ENCODE measurements around the gene NCBP2L. TPM values are rescaled to one million over a fixed set of nuclear protein-coding genes. Genes with fewer than 3 reads are reported as not detected.

Gene NCBP2L
- total and polyA plus RNA-seq, 2 of the 8 experiments (the other 6 are each of a cell fraction or from before 2014, with no cell fraction given), result not detected

- TF ChIP-seq MAX (IDR thresholded peaks at IDR 0.05) (no peak), BRCA1 (IDR thresholded peaks at IDR 0.05; ENCODE audit: low read depth, low read length) (no peak), ATF2 (IDR thresholded peaks at IDR 0.05; ENCODE audit: low read length) (no peak), CTCF (IDR thresholded peaks at IDR 0.05; ENCODE audit: control extremely low read depth in 1 of 3, insufficient read depth in 1 of 3, low read depth in 1 of 3, low read length in 3 of 3) (no peak), ATF3 (IDR thresholded peaks at IDR 0.05; ENCODE audit: insufficient read depth, low read depth, low read length) (no peak), CHD2 (IDR thresholded peaks at IDR 0.05; ENCODE audit: low read length) (no peak), HDAC6 (IDR thresholded peaks at IDR 0.05; ENCODE audit: low read depth, low read length) (no peak), USF2 (IDR thresholded peaks at IDR 0.05; ENCODE audit: low read length) (no peak), E2F6 (IDR thresholded peaks at IDR 0.05) (no peak), RFX5 (IDR thresholded peaks at IDR 0.05; ENCODE audit: borderline replicate concordance, low read depth, low read length) (no peak), ASH2L (IDR thresholded peaks at IDR 0.05; ENCODE audit: low read length) (no peak), SAP30 (IDR thresholded peaks at IDR 0.05; ENCODE audit: insufficient read depth, insufficient replicate concordance, low read length) (no peak), JUN (IDR thresholded peaks at IDR 0.05; ENCODE audit: low read depth, low read length) (no peak), RNF2 (IDR thresholded peaks at IDR 0.05; ENCODE audit: borderline replicate concordance, low read depth, low read length, missing control alignments, poor library complexity, severe bottlenecking) (no peak)
These were observed 41.5 kb downstream of the NCBP2L start (continued) for GRCh38 chrX:107818900-107819521.
